Measurements from ENCODE around the gene AQP12A. TPM values are rescaled to one million over a fixed set of nuclear protein-coding genes. Genes with fewer than 3 reads are reported as not detected.

AQP12A gene
- total and polyA plus RNA-seq, 11 donors: not detected

DNA sequence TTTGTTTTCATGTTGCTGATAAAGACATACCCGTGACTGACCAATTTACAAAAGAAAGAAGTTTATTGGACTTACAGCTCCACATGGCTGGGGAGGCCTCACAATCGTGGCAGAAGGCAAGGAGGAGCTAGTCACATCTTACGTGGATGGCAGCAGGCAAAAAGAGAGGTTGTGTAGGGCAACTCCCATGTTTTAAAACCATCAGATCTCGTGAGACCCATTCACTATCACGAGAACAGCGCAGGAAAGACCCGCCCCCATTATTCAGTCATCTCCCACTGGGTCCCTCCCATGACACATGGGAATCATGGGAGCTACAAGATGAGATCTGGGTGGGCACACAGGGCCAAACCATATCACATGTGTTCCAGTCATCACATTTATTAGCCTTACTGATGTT, 16.8 kb downstream of the AQP12A start:
- no peak overlapping the region for H3K27ac ChIP-seq
- peaks cover 0 to 7% (median 0%) of the 10 kb centered on the region in 12 donors for H3K4me1 ChIP-seq
- WGBS, 4 donors: 63 to 76% (median 68%) methylated on average over 7 of the region's 7 CpGs
- ATAC-seq (no peak), DNase-seq (peak in 1 of 5 donors; percentile 3)
- H3K36me3 ChIP-seq: no peaks in the 10 kb centered on the region
- TF ChIP-seq POLR2A (IDR thresholded peaks at IDR 0.05): no peak
- TF ChIP-seq, protein P1, sequence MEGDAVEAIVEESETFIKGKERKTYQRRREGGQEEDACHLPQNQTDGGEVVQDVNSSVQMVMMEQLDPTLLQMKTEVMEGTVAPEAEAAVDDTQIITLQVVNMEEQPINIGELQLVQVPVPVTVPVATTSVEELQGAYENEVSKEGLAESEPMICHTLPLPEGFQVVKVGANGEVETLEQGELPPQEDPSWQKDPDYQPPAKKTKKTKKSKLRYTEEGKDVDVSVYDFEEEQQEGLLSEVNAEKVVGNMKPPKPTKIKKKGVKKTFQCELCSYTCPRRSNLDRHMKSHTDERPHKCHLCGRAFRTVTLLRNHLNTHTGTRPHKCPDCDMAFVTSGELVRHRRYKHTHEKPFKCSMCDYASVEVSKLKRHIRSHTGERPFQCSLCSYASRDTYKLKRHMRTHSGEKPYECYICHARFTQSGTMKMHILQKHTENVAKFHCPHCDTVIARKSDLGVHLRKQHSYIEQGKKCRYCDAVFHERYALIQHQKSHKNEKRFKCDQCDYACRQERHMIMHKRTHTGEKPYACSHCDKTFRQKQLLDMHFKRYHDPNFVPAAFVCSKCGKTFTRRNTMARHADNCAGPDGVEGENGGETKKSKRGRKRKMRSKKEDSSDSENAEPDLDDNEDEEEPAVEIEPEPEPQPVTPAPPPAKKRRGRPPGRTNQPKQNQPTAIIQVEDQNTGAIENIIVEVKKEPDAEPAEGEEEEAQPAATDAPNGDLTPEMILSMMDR (IDR thresholded peaks at IDR 0.05): no peak
- intact Hi-C loops (cut with DNase I): loop anchor here in 7 of 10 donors (10.0 kb wide), 3 partner anchors 114 to 204 kb away; no protein-coding TSS in a partner anchor
- H3K27me3 ChIP-seq: peaks cover 0 to 48% (median 2%) of the 10 kb centered on the region in 9 donors
- H3K4me3 ChIP-seq: no peak overlapping the region
- no peaks in the 10 kb centered on the region for H3K9me3 ChIP-seq

DNA sequence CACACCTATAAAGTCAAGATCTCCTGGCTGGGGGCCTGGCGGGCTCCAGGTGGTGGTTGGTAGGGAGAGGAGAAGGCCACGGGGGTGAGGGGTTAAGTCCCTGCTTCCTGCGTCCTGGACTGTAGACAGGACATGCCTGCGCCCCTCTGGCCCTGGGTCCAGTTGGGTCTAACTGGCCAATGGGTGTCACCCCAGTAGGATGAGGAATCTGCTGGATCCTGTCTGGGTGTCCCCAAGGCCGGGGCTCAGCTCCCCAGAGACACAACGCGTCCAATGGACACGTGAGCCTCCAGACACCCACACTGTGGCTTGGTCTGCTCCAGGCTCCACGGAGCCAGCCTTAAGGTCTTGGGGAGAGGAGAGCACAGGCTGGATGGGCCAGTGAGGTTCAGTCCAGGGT, 19.6 kb downstream of the AQP12A start:
- no peak overlapping the region for H3K27ac ChIP-seq
- no peak for TF ChIP-seq POLR2A (IDR thresholded peaks at IDR 0.05)
- TF ChIP-seq, protein P1 (IDR thresholded peaks at IDR 0.05): no peak
- peak in 1 of 5 donors; percentile 40 for DNase-seq
- intact Hi-C loops (cut with DNase I): no loop called here
- no peaks in the 10 kb centered on the region for H3K4me1 ChIP-seq
- no peaks in the 10 kb centered on the region for H3K9me3 ChIP-seq
- peaks cover 0 to 42% (median 2%) of the 10 kb centered on the region in 9 donors for H3K27me3 ChIP-seq
- H3K36me3 ChIP-seq: no peaks in the 10 kb centered on the region
- H3K4me3 ChIP-seq: no peak overlapping the region
- ATAC-seq: no peak
- 80 to 89% (median 84%) methylated on average over 8 to 9 of the region's 9 CpGs for WGBS, 4 donors

DNA sequence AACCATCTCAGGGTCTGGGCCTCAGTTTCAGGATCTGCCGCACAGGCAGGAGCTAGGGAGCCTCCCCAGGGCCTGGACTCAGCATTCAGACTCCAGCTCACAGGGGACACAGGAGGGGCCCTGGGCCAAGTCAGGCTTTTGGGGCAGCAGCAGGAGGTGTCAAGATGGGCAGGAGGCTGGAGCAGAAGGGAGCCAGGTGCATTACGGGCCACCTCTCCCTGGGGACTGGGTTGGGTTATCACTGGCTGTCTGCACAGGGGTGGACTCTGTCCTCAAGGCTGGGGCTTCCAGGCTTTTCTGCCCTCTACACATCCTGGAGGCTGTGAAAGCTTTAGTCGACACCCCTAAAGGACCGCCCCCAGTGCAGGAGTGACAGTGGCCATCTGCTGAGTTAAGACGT, 20.0 kb downstream of the AQP12A start:
- WGBS, 4 donors: 59 to 76% (median 71%) methylated on average over 3 to 5 of the region's 5 CpGs
- Histone ChIP-seq H3K9me3 (no peaks in the 10 kb centered on the region), H3K4me3 (no peak overlapping the region)

DNA sequence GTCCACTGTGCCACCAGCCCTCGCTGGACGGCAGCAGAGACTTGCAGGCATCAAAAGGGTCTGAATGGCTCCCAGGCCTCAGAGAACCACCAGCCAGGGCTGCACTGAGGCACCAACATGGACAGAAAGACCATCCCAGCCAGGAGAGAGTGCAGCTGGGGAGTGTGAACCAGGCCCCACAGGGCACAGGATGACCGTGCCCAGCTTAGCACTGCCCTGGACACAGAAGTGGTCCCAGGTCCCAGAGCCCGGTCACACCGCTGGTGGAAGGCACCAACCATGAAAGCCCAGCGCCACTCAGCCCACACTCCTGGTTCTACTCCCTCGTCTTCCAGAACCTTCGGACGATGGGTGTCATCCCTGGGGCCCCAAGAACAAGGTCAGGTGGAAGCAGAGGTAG, 20.5 kb downstream of the AQP12A start:
- peaks cover 0 to 40% (median 2%) of the 10 kb centered on the region in 9 donors for H3K27me3 ChIP-seq
- no peak for ATAC-seq
- no peaks in the 10 kb centered on the region for H3K9me3 ChIP-seq
- intact Hi-C loops (cut with DNase I): no loop called here
- peak in 1 of 5 donors; percentile 52 for DNase-seq
- H3K4me3 ChIP-seq: no peak overlapping the region
- no peak for TF ChIP-seq POLR2A (IDR thresholded peaks at IDR 0.05)
- TF ChIP-seq, protein P1 (IDR thresholded peaks at IDR 0.05): no peak
- no peak overlapping the region for H3K27ac ChIP-seq
- no peaks in the 10 kb centered on the region for H3K4me1 ChIP-seq
- WGBS, 4 donors: 84 to 90% (median 88%) methylated on average over 8 to 9 of the region's 9 CpGs
- H3K36me3 ChIP-seq: no peaks in the 10 kb centered on the region

More for the DNA sequence above, 20.0 kb downstream of the AQP12A start:
- Histone ChIP-seq H3K27ac (no peak overlapping the region), H3K27me3 (peaks cover 0 to 40% (median 2%) of the 10 kb centered on the region in 9 donors), H3K36me3 (no peaks in the 10 kb centered on the region), H3K4me1 (no peaks in the 10 kb centered on the region)
- DNase-seq (no peak), ATAC-seq (no peak)
- TF ChIP-seq, protein P1 (IDR thresholded peaks at IDR 0.05): no peak
- no peak for TF ChIP-seq POLR2A (IDR thresholded peaks at IDR 0.05)
- intact Hi-C loops (cut with DNase I): no loop called here

Measured in heart left ventricle (tissue), 16 donors.